ENCODE data around the gene PHRF1. TPM values are rescaled to one million over a fixed set of nuclear protein-coding genes. Genes with fewer than 3 reads are reported as not detected.

The PHRF1 gene
- polyA plus RNA-seq, 1 of the 3 experiments (the other 2 are of a cell fraction) = 22.7 TPM

DNA sequence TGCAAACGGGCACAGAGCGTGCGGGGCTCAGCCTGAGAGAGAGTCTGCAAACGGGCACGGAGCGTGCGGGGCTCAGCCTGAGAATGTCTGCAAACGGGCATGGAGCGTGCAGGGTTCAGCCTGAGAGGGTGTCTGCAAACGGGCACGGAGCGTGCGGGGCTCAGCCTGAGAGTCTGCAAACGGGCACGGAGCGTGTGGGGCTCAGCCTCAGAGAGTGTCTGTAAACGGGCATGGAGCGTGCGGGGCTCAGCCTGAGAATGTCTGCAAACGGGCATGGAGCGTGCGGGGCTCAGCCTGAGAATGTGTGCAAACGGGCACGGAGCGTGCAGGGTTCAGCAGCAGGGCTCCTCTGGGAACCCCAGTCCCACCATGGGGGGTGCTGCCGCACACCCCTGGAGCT is 13.5 kb downstream of the PHRF1 start:
- no peak overlapping the region for H3K9ac ChIP-seq
- H3K4me3 ChIP-seq (ENCODE audit: low read depth in 2 of 2, low read length in 1 of 2) = no peak overlapping the region
- CTCF ChIA-PET = no interaction called here
- DNase-seq = no peak
- peaks cover 36 to 68% of the 10 kb centered on the region in 2 experiments for H3K36me3 ChIP-seq (replicated peaks in 1 of 2; ENCODE audit: control insufficient read depth in 1 of 2, insufficient read depth in 2 of 2, low read length in 1 of 2)
- TF ChIP-seq EP300 (IDR thresholded peaks at IDR 0.05; ENCODE audit: borderline replicate concordance in 1 of 2, low read depth in 1 of 2, low read length in 1 of 2) = no peak
- TF ChIP-seq MXI1 (IDR thresholded peaks at IDR 0.05; ENCODE audit: low read depth, low read length) = no peak
- TF ChIP-seq, protein P1, sequence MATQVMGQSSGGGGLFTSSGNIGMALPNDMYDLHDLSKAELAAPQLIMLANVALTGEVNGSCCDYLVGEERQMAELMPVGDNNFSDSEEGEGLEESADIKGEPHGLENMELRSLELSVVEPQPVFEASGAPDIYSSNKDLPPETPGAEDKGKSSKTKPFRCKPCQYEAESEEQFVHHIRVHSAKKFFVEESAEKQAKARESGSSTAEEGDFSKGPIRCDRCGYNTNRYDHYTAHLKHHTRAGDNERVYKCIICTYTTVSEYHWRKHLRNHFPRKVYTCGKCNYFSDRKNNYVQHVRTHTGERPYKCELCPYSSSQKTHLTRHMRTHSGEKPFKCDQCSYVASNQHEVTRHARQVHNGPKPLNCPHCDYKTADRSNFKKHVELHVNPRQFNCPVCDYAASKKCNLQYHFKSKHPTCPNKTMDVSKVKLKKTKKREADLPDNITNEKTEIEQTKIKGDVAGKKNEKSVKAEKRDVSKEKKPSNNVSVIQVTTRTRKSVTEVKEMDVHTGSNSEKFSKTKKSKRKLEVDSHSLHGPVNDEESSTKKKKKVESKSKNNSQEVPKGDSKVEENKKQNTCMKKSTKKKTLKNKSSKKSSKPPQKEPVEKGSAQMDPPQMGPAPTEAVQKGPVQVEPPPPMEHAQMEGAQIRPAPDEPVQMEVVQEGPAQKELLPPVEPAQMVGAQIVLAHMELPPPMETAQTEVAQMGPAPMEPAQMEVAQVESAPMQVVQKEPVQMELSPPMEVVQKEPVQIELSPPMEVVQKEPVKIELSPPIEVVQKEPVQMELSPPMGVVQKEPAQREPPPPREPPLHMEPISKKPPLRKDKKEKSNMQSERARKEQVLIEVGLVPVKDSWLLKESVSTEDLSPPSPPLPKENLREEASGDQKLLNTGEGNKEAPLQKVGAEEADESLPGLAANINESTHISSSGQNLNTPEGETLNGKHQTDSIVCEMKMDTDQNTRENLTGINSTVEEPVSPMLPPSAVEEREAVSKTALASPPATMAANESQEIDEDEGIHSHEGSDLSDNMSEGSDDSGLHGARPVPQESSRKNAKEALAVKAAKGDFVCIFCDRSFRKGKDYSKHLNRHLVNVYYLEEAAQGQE (IDR thresholded peaks at IDR 0.05; ENCODE audit: low read depth, low read length) = no peak
- TF ChIP-seq, protein P2, sequence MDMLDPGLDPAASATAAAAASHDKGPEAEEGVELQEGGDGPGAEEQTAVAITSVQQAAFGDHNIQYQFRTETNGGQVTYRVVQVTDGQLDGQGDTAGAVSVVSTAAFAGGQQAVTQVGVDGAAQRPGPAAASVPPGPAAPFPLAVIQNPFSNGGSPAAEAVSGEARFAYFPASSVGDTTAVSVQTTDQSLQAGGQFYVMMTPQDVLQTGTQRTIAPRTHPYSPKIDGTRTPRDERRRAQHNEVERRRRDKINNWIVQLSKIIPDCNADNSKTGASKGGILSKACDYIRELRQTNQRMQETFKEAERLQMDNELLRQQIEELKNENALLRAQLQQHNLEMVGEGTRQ (IDR thresholded peaks at IDR 0.05; ENCODE audit: borderline replicate concordance, low read depth, low read length) = no peak
- TF ChIP-seq FOXJ3 (CRISPR knock-in tag; IDR thresholded peaks at IDR 0.05) = no peak
- TF ChIP-seq SMC3 (IDR thresholded peaks at IDR 0.05; ENCODE audit: low read depth, low read length) = no peak
- no peak for TF ChIP-seq GATA2 (CRISPR knock-in tag; IDR thresholded peaks at IDR 0.05)
- no peak for TF ChIP-seq RFX5 (IDR thresholded peaks at IDR 0.05; ENCODE audit: low read length)
- no peak for TF ChIP-seq NFIC (IDR thresholded peaks at IDR 0.05; ENCODE audit: borderline replicate concordance)
- no peak for TF ChIP-seq IRF3 (IDR thresholded peaks at IDR 0.05; ENCODE audit: low read depth, low read length)
- TF ChIP-seq NRF1 (IDR thresholded peaks at IDR 0.05; ENCODE audit: low read depth, low read length) = no peak
- TF ChIP-seq CHD2 (IDR thresholded peaks at IDR 0.05; ENCODE audit: low read length, partially characterized antibody) = no peak
- TF ChIP-seq TEAD4 (IDR thresholded peaks at IDR 0.05; ENCODE audit: borderline replicate concordance, insufficient read depth) = no peak
- no peak for TF ChIP-seq FOXM1 (IDR thresholded peaks at IDR 0.05; ENCODE audit: low read depth)
- no peak for TF ChIP-seq USF1 (IDR thresholded peaks at IDR 0.05; ENCODE audit: borderline replicate concordance, low read depth)
- TF ChIP-seq TCF12 (IDR thresholded peaks at IDR 0.05) = no peak
- no peak for TF ChIP-seq FOSL2 (IDR thresholded peaks at IDR 0.05; ENCODE audit: borderline replicate concordance, low read depth)
- no peak for TF ChIP-seq RXRA (IDR thresholded peaks at IDR 0.05; ENCODE audit: borderline replicate concordance, low read depth)
- no peak for TF ChIP-seq RCOR1 (IDR thresholded peaks at IDR 0.05; ENCODE audit: low read length)
- 93% methylated on average over 22 of the region's 26 CpGs for WGBS (ENCODE audit: low lambda C conversion rate)
- H3K79me2 ChIP-seq (ENCODE audit: insufficient read depth) = peaks cover 57% of the 10 kb centered on the region
- no peaks in the 10 kb centered on the region for H3K27me3 ChIP-seq (ENCODE audit: insufficient read depth)
- H4K20me1 ChIP-seq (ENCODE audit: insufficient read depth) = peaks cover 51% of the 10 kb centered on the region
- peaks cover 12% of the 10 kb centered on the region for H3F3A ChIP-seq (replicated peaks; ENCODE audit: insufficient read depth)
- H3K4me2 ChIP-seq = no peak overlapping the region
- H3K9me2 ChIP-seq = no peaks in the 10 kb centered on the region
- no peaks in the 10 kb centered on the region for H3K9me3 ChIP-seq
- H3K27ac ChIP-seq (ENCODE audit: low read depth in 2 of 2, low read length in 1 of 2) = no peak overlapping the region
- POLR2A ChIA-PET = no interaction called here
- no peaks in the 10 kb centered on the region for H3K4me1 ChIP-seq (ENCODE audit: control insufficient read depth in 1 of 2, insufficient read depth in 2 of 2, low read depth in 1 of 2, low read length in 1 of 2)
- no peak overlapping the region for H2AFZ ChIP-seq (ENCODE audit: low read depth)
